ENCODE data around the gene TCERG1. TPM values are rescaled to one million over a fixed set of nuclear protein-coding genes. Genes with fewer than 3 reads are reported as not detected.

Gene TCERG1
- total RNA-seq, 2 donors from 2014 or later, result 82.3 to 133 TPM

DNA sequence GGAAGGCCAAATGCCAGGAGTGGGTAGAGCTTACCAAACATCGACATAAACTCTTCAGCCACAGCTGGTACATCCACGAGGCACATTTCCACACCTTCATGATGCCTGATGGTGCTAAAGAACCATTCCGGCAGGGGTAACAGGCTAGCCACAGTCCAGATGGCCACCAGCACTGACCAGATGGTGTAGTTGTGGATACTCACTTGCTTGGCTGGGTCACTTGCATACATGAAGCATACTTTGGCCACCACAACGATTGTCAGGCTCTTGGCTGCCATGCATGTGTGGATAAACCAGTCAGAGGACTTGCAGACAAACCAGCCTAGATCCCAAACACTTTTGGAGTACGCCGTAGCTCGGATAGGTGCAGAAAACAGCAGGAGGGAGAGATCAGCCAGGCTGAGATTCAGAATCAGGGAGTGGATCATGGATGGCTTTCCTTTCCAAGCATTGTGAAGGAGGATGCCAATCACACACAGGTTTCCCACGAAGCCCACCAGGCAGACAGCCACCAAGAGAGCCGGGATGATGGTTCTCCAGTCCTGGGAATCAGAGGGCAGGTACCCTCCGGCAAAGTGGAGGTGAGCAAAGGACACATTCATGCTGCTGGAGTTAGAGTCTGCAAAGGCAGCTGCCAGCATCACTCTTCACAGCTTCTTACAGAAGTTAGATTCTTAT lies 68.5 kb downstream of the TCERG1 start:
- Mint-ChIP-seq H3K27me3 (no peaks in the 10 kb centered on the region), H3K36me3 (peaks cover 5% of the 10 kb centered on the region), H3K9me3 (no peaks in the 10 kb centered on the region), H3K4me3 (no peak overlapping the region), H3K27ac (no peak overlapping the region), H3K4me1 (ENCODE audit: low read depth in 2 of 2) (peaks cover 5 to 6% of the 10 kb centered on the region in 2 donors)
- DNase-seq (ENCODE audit: low spot score) (no peak), ATAC-seq (no peak)

GRCh38 chr5:146516151-146516475 lies 69.0 kb downstream of the TCERG1 start, which contains the start of gene GPR151:
Gene GPR151 (minus strand): TSS chr5:146516190. CDS start chr5:146516113, 77 bp downstream.
- Mint-ChIP-seq H3K4me1 (ENCODE audit: low read depth in 2 of 2) (peaks cover 5 to 6% of the 10 kb centered on the region in 2 donors), H3K27ac (no peak within 1 kb of the TSS), H3K4me3 (no peak within 1 kb of the TSS), H3K36me3 (no peaks in the 10 kb centered on the region), H3K27me3 (no peaks in the 10 kb centered on the region), H3K9me3 (no peaks in the 10 kb centered on the region)
- DNase-seq (ENCODE audit: low spot score) (no peak), ATAC-seq (peak in 1 of 2 donors; percentile 17)

GRCh38 chr5:146519554-146519953 lies 72.4 kb downstream of the TCERG1 start:
- peaks cover 6 to 14% of the 10 kb centered on the region in 2 donors for H3K27me3 Mint-ChIP-seq

DNA sequence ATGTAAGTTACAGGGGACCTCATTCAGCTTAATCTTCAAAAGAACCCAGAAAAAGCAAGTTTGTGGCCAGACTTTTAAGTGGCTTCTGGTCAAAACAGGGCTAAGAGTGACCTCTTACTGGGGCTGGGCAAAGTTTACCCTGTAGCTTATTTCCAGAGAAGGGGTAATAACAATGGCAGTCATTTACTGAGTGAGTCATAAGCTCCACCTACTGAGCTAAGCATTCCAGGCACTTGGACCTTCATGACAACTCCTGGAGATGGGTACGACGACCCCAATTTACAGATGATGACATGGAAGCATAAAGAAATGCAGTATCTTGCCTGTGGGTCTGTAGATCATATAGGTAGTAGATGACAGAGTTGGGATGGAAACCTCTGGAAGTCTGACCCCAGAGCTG lies 73.6 kb downstream of the TCERG1 start:
- DNase-seq (ENCODE audit: low spot score) (no peak), ATAC-seq (no peak)
- Mint-ChIP-seq H3K36me3 (no peaks in the 10 kb centered on the region), H3K4me3 (no peak overlapping the region), H3K9me3 (no peaks in the 10 kb centered on the region), H3K4me1 (ENCODE audit: low read depth in 2 of 2) (peaks cover 5 to 6% of the 10 kb centered on the region in 2 donors), H3K27me3 (peaks cover 6 to 14% of the 10 kb centered on the region in 2 donors), H3K27ac (no peak overlapping the region)

More at GRCh38 chr5:146519554-146519953, 72.4 kb downstream of the TCERG1 start:
- no peaks in the 10 kb centered on the region for H3K36me3 Mint-ChIP-seq
- H3K27ac Mint-ChIP-seq, result no peak overlapping the region
- DNase-seq (ENCODE audit: low spot score), result no peak
- no peak overlapping the region for H3K4me3 Mint-ChIP-seq
- no peaks in the 10 kb centered on the region for H3K9me3 Mint-ChIP-seq
- peaks cover 5 to 6% of the 10 kb centered on the region in 2 donors for H3K4me1 Mint-ChIP-seq (ENCODE audit: low read depth in 2 of 2)
- no peak for ATAC-seq

GRCh38 chr5:146521403-146522106 lies 74.4 kb downstream of the TCERG1 start:
- Mint-ChIP-seq H3K9me3 (no peaks in the 10 kb centered on the region), H3K4me1 (ENCODE audit: low read depth in 2 of 2) (peaks cover 5 to 6% of the 10 kb centered on the region in 2 donors), H3K27me3 (peaks cover 6 to 14% of the 10 kb centered on the region in 2 donors), H3K4me3 (no peak overlapping the region), H3K27ac (no peak overlapping the region), H3K36me3 (no peaks in the 10 kb centered on the region)
- ATAC-seq (no peak), DNase-seq (ENCODE audit: low spot score) (no peak)

- ATAC-seq (no peak), DNase-seq (ENCODE audit: low spot score) (no peak)
- no peaks in the 10 kb centered on the region for H3K9me3 Mint-ChIP-seq
- no peak overlapping the region for H3K4me3 Mint-ChIP-seq
- H3K4me1 Mint-ChIP-seq (ENCODE audit: low read depth in 2 of 2), result peaks cover 5 to 6% of the 10 kb centered on the region in 2 donors
- H3K27me3 Mint-ChIP-seq, result peaks cover 14 to 26% of the 10 kb centered on the region in 2 donors
- H3K36me3 Mint-ChIP-seq, result no peaks in the 10 kb centered on the region
- no peak overlapping the region for H3K27ac Mint-ChIP-seq
Observed at GRCh38 chr5:146523698-146524097, 76.6 kb downstream of the TCERG1 start.

GRCh38 chr5:146527785-146528184 lies 80.7 kb downstream of the TCERG1 start:
- Mint-ChIP-seq H3K27ac (no peak overlapping the region), H3K9me3 (no peaks in the 10 kb centered on the region), H3K4me1 (ENCODE audit: low read depth in 2 of 2) (no peaks in the 10 kb centered on the region), H3K36me3 (no peaks in the 10 kb centered on the region), H3K4me3 (no peak overlapping the region), H3K27me3 (peaks cover 10 to 16% of the 10 kb centered on the region in 2 donors)
- DNase-seq (ENCODE audit: low spot score) (no peak), ATAC-seq (no peak)

DNA sequence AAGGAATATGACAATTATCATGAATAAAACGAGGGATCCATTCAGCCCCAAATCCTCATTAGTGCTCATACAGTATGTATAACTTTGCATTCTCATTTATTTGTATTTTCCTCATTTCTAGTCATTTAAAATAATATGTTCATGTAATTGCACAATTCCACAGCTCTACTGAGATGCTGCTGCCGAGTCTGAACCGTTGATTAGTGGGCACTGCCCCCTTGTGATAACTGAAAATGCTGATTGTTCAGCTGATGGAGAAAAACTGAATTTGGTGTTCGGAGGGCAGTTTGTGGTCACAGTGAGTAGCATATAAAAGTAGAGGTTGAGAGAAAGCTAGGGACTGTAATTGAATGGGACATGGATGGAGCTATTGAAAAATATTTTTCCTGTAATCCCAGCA lies 81.1 kb downstream of the TCERG1 start:
- H3K36me3 Mint-ChIP-seq, result no peaks in the 10 kb centered on the region
- no peak overlapping the region for H3K27ac Mint-ChIP-seq
- H3K27me3 Mint-ChIP-seq, result peaks cover 7 to 12% of the 10 kb centered on the region in 2 donors

DNA sequence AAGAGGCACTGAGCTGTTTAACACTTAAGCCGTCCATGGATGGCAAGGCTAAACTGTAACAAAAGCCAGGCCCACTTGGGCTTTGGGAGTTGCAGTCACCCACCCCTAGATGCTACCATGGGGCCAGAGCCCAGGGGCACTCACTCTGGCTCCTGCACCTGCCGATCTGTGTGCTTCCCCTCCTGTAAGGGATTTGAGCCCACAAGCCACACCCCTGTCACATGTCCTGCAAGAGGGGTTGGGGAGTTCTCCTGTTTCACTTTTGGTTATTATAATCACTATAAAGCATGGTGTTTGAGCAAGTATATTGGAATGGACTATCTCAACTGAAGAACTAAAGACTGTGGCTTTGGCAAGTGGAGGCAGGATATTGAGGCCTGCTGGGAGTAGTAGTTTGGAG lies 82.9 kb downstream of the TCERG1 start:
- Mint-ChIP-seq H3K36me3 (no peaks in the 10 kb centered on the region), H3K4me3 (no peak overlapping the region), H3K27ac (no peak overlapping the region), H3K4me1 (ENCODE audit: low read depth in 2 of 2) (peaks cover 4% of the 10 kb centered on the region in 2 donors), H3K9me3 (no peaks in the 10 kb centered on the region), H3K27me3 (peaks cover 7 to 11% of the 10 kb centered on the region in 2 donors)
- ATAC-seq, result no peak
- no peak for DNase-seq (ENCODE audit: low spot score)

More for the DNA sequence above, 81.1 kb downstream of the TCERG1 start:
- ATAC-seq (no peak), DNase-seq (ENCODE audit: low spot score) (no peak)
- H3K4me1 Mint-ChIP-seq (ENCODE audit: low read depth in 2 of 2), result peaks cover under 1 to 1% of the 10 kb centered on the region in 2 donors
- H3K9me3 Mint-ChIP-seq, result no peaks in the 10 kb centered on the region
- H3K4me3 Mint-ChIP-seq, result no peak overlapping the region

GRCh38 chr5:146533260-146533857 lies 86.2 kb downstream of the TCERG1 start:
- Mint-ChIP-seq H3K36me3 (no peaks in the 10 kb centered on the region), H3K4me3 (no peak overlapping the region), H3K27me3 (peaks cover under 1 to 8% of the 10 kb centered on the region in 2 donors), H3K9me3 (no peaks in the 10 kb centered on the region), H3K27ac (no peak overlapping the region), H3K4me1 (ENCODE audit: low read depth in 2 of 2) (peaks cover 4% of the 10 kb centered on the region in 2 donors)
- peak; percentile 78 to 82 for ATAC-seq
- peak; percentile 80 for DNase-seq (ENCODE audit: low spot score)

GRCh38 chr5:146533882-146534281 lies 86.7 kb downstream of the TCERG1 start:
- ATAC-seq (no peak), DNase-seq (ENCODE audit: low spot score) (no peak)
- Mint-ChIP-seq H3K27ac (no peak overlapping the region), H3K4me1 (ENCODE audit: low read depth in 2 of 2) (peaks cover 4% of the 10 kb centered on the region in 2 donors), H3K36me3 (no peaks in the 10 kb centered on the region), H3K9me3 (no peaks in the 10 kb centered on the region), H3K27me3 (peaks cover 0 to 7% of the 10 kb centered on the region in 2 donors), H3K4me3 (no peak overlapping the region)

DNA sequence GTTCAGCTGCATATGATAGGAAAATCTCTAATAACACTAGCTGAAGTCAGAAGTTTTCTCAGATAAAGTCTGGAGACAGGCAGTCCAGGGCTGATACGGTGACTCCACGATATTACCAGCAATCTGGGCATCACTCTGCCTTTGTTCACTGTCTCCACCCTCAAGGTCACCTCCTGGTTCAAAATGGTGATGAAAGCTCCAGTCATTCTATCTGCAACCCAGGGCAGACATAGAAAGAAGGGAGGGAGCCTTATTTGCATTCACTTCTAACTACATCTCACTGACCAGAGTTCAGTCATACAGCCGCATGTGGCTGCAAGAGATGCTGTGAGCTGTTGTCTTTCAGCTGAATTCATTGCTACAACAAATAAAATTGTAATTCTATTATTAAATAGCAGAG lies 91.3 kb downstream of the TCERG1 start:
- Mint-ChIP-seq H3K27me3 (peaks cover 4 to 7% of the 10 kb centered on the region in 2 donors), H3K4me3 (no peak overlapping the region), H3K36me3 (no peaks in the 10 kb centered on the region), H3K27ac (no peak overlapping the region), H3K9me3 (no peaks in the 10 kb centered on the region), H3K4me1 (ENCODE audit: low read depth in 2 of 2) (peaks cover under 1 to 2% of the 10 kb centered on the region in 2 donors)
- no peak for ATAC-seq
- no peak for DNase-seq (ENCODE audit: low spot score)

DNA sequence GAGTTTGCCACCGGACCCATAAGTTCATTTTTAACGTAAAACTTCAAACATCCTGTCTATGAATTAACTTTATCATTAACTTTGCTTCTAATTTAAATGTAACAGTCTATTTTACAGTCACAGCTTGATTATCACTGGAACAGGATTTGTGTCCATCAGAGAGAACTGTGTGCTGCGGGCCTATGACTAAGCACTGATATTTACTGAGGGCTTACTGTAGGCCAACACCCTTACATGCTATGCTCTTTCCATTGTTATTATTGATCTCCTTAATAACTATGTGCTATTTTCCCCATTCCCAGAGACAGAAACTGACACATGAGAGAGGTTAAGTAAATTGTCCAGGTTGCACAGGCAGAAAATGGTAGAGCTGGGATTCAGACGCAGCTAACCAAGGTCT lies 92.8 kb downstream of the TCERG1 start:
- H3K27me3 Mint-ChIP-seq, result peaks cover 4 to 7% of the 10 kb centered on the region in 2 donors
- H3K36me3 Mint-ChIP-seq, result no peaks in the 10 kb centered on the region
- ATAC-seq (no peak), DNase-seq (ENCODE audit: low spot score) (no peak)
- H3K27ac Mint-ChIP-seq, result no peak overlapping the region
- H3K4me1 Mint-ChIP-seq (ENCODE audit: low read depth in 2 of 2), result no peaks in the 10 kb centered on the region
- H3K9me3 Mint-ChIP-seq, result no peaks in the 10 kb centered on the region
- no peak overlapping the region for H3K4me3 Mint-ChIP-seq

GRCh38 chr5:146540414-146540813 lies 93.3 kb downstream of the TCERG1 start:
- H3K36me3 Mint-ChIP-seq, result no peaks in the 10 kb centered on the region
- no peaks in the 10 kb centered on the region for H3K4me1 Mint-ChIP-seq (ENCODE audit: low read depth in 2 of 2)
- DNase-seq (ENCODE audit: low spot score) (no peak), ATAC-seq (no peak)
- peaks cover 4 to 7% of the 10 kb centered on the region in 2 donors for H3K27me3 Mint-ChIP-seq
- no peak overlapping the region for H3K27ac Mint-ChIP-seq
- H3K9me3 Mint-ChIP-seq, result no peaks in the 10 kb centered on the region
- no peak overlapping the region for H3K4me3 Mint-ChIP-seq

Data from natural killer cell treated with Interleukin-12 subunit alpha and Interleukin-12 subunit beta and Interleukin-15 and Interleukin-18, amount 100 ng/mL, for 72 hours (primary cell).